Neural cell (in vitro differentiated cells): ENCODE results near the gene MROH2A.

ENCODE experiments used
- EP300 ChIP-seq: fragments of 450-650 bp; conservative IDR thresholded peaks from 2 replicates; pipeline ENCODE4 v1.6.1; 2014; ENCODE audit warnings: antibody characterized with exemption, mild to moderate bottlenecking, moderate library complexity; ENCODE audit not compliant: poor library complexity, severe bottlenecking
- EZH2 ChIP-seq: fragments of 200-600, 300-800 bp; shearing (Covaris generic), sonication (generic); IDR thresholded peaks from 2 replicates; pipeline ENCODE4 v1.6.1; 2014; ENCODE audit warnings: antibody characterized with exemption, low read length, borderline replicate concordance, mild to moderate bottlenecking; ENCODE audit not compliant: insufficient read depth, poor library complexity, severe bottlenecking
- POLR2AphosphoS5 ChIP-seq: IDR thresholded peaks from 2 replicates; pipeline ENCODE4 v1.6.1; 2012
- RAD21 ChIP-seq: fragments of 450-650 bp; conservative IDR thresholded peaks from 2 replicates; pipeline ENCODE4 v1.6.1; 2014; ENCODE audit warnings: antibody characterized with exemption, mild to moderate bottlenecking, moderate library complexity
- SMC3 ChIP-seq: fragments of 450-650 bp; conservative IDR thresholded peaks from 2 replicates; pipeline ENCODE4 v1.6.1; 2014; ENCODE audit warnings: antibody characterized with exemption, mild to moderate bottlenecking, moderate library complexity; ENCODE audit not compliant: poor library complexity
- TAF1 ChIP-seq: IDR thresholded peaks from 2 replicates; pipeline ENCODE4 v1.6.1; 2012; ENCODE audit warnings: low read depth
- TF ChIP-seq, protein P1 (sequence below): fragments of 450-650 bp; IDR thresholded peaks from 2 replicates; pipeline ENCODE4 v1.5.1; 2014; ENCODE audit warnings: antibody characterized with exemption, mild to moderate bottlenecking, moderate library complexity; ENCODE audit not compliant: poor library complexity, severe bottlenecking
- TF ChIP-seq, protein P2 (sequence below): IDR thresholded peaks from 2 replicates; pipeline ENCODE4 v1.6.1; 2012; ENCODE audit warnings: borderline replicate concordance

DNA sequence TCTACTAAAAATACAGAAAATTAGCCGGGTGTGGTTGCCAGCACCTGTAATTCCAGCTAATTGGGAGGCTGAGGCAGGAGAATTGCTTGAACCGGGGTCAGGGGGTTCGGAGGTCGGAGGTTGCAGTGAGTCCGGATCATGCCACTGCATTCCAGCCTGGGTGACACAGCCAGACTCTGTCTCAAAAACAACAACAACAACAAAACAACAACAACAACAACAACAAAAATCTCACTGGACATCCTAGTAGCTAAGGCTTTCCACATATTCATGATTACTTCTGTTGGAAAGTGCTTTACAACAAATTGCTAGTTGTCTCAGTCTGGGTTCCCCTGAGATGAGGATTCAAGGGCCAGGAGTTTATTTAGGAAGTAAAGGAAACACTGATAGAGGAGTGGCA, 4.3 kb upstream of the MROH2A start:
- no peak for TF ChIP-seq POLR2AphosphoS5
- no peak for TF ChIP-seq SMC3
- no peak for TF ChIP-seq RAD21
- TF ChIP-seq, protein P1, sequence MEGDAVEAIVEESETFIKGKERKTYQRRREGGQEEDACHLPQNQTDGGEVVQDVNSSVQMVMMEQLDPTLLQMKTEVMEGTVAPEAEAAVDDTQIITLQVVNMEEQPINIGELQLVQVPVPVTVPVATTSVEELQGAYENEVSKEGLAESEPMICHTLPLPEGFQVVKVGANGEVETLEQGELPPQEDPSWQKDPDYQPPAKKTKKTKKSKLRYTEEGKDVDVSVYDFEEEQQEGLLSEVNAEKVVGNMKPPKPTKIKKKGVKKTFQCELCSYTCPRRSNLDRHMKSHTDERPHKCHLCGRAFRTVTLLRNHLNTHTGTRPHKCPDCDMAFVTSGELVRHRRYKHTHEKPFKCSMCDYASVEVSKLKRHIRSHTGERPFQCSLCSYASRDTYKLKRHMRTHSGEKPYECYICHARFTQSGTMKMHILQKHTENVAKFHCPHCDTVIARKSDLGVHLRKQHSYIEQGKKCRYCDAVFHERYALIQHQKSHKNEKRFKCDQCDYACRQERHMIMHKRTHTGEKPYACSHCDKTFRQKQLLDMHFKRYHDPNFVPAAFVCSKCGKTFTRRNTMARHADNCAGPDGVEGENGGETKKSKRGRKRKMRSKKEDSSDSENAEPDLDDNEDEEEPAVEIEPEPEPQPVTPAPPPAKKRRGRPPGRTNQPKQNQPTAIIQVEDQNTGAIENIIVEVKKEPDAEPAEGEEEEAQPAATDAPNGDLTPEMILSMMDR = no peak
- TF ChIP-seq EZH2 = no peak
- TF ChIP-seq EP300 = no peak
- TF ChIP-seq, protein P2, sequence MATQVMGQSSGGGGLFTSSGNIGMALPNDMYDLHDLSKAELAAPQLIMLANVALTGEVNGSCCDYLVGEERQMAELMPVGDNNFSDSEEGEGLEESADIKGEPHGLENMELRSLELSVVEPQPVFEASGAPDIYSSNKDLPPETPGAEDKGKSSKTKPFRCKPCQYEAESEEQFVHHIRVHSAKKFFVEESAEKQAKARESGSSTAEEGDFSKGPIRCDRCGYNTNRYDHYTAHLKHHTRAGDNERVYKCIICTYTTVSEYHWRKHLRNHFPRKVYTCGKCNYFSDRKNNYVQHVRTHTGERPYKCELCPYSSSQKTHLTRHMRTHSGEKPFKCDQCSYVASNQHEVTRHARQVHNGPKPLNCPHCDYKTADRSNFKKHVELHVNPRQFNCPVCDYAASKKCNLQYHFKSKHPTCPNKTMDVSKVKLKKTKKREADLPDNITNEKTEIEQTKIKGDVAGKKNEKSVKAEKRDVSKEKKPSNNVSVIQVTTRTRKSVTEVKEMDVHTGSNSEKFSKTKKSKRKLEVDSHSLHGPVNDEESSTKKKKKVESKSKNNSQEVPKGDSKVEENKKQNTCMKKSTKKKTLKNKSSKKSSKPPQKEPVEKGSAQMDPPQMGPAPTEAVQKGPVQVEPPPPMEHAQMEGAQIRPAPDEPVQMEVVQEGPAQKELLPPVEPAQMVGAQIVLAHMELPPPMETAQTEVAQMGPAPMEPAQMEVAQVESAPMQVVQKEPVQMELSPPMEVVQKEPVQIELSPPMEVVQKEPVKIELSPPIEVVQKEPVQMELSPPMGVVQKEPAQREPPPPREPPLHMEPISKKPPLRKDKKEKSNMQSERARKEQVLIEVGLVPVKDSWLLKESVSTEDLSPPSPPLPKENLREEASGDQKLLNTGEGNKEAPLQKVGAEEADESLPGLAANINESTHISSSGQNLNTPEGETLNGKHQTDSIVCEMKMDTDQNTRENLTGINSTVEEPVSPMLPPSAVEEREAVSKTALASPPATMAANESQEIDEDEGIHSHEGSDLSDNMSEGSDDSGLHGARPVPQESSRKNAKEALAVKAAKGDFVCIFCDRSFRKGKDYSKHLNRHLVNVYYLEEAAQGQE = no peak
- TF ChIP-seq TAF1 = no peak
